HEK293T (cell line): ENCODE data around the gene OSBPL3.
"Not testable (repeated sequence)": the region's sequence is repeated elsewhere in the genome, so short reads cannot be mapped to it uniquely, and the experiment has no call there.

ENCODE experiments used
- CTCF ChIA-PET: fragments of 350-600 bp; formaldehyde crosslinking; extraction: SDS; loops from one replicate; lab custom pipeline; 2021; ENCODE audit warnings: antibody characterized with exemption, inconsistent platforms; lab: Yijun Ruan, JAX
- POLR2A ChIA-PET: fragments of 350-600 bp; formaldehyde crosslinking; extraction: SDS; loops from one replicate; lab custom pipeline; 2020; ENCODE audit warnings: antibody characterized with exemption, inconsistent platforms; lab: Yijun Ruan, JAX
- DNase-seq: peaks from one replicate; pipeline ENCODE4 v3.0.0; 2012; ENCODE audit warnings: mixed read lengths; ENCODE audit errors: extremely low spot score
- ARNT ChIP-seq: fragments of 450-650 bp; IDR thresholded peaks from 2 replicates; pipeline ENCODE4 v1.6.1; 2017; ENCODE audit warnings: mild to moderate bottlenecking
- BHLHE40 ChIP-seq: fragments of 450-650 bp; IDR thresholded peaks from 2 replicates; pipeline ENCODE4 v1.6.1; 2016; ENCODE audit warnings: mild to moderate bottlenecking, moderate library complexity, borderline replicate concordance
- CTBP1 ChIP-seq: fragments of 450-650 bp; IDR thresholded peaks from 2 replicates; pipeline ENCODE4 v1.6.1; 2016; ENCODE audit warnings: borderline replicate concordance
- ELF4 ChIP-seq: fragments of 450-650 bp; IDR thresholded peaks from 2 replicates; pipeline ENCODE4 v1.6.1; 2017; ENCODE audit warnings: antibody characterized with exemption
- FOXA1 ChIP-seq: fragments of 450-650 bp; IDR thresholded peaks from 2 replicates; pipeline ENCODE4 v1.6.1; 2016; ENCODE audit warnings: mild to moderate bottlenecking
- FOXK2 ChIP-seq: fragments of 450-650 bp; IDR thresholded peaks from 2 replicates; pipeline ENCODE4 v1.6.1; 2016; ENCODE audit warnings: mild to moderate bottlenecking
- FOXM1 ChIP-seq: fragments of 450-650 bp; IDR thresholded peaks from 2 replicates; pipeline ENCODE4 v1.6.1; 2017; ENCODE audit warnings: mild to moderate bottlenecking, borderline replicate concordance
- HDGF ChIP-seq: fragments of 450-650 bp; IDR thresholded peaks from 2 replicates; pipeline ENCODE4 v1.6.1; 2017; ENCODE audit warnings: antibody characterized with exemption, borderline replicate concordance
- L3MBTL2 ChIP-seq: fragments of 450-650 bp; conservative IDR thresholded peaks from 2 replicates; pipeline ENCODE4 v1.6.1; 2016; ENCODE audit warnings: mild to moderate bottlenecking
- LEF1 ChIP-seq: fragments of 450-650 bp; IDR thresholded peaks from 2 replicates; pipeline ENCODE4 v1.6.1; 2017; ENCODE audit warnings: mild to moderate bottlenecking, borderline replicate concordance
- NFRKB ChIP-seq: fragments of 450-650 bp; IDR thresholded peaks from 2 replicates; pipeline ENCODE4 v1.6.1; 2016; ENCODE audit warnings: mild to moderate bottlenecking, moderate library complexity
- SP1 ChIP-seq: fragments of 450-650 bp; IDR thresholded peaks from 2 replicates; pipeline ENCODE4 v1.6.1; 2017
- SUZ12 ChIP-seq: fragments of 450-650 bp; IDR thresholded peaks from 2 replicates; pipeline ENCODE4 v1.6.1; 2016; ENCODE audit warnings: mild to moderate bottlenecking
- TARDBP ChIP-seq: fragments of 450-650 bp; IDR thresholded peaks from 2 replicates; pipeline ENCODE4 v1.6.1; 2016
- ZNF384 ChIP-seq: fragments of 450-650 bp; IDR thresholded peaks from 2 replicates; pipeline ENCODE4 v1.6.1; 2016
- TF ChIP-seq, protein P1 (sequence below): fragments of 450-650 bp; IDR thresholded peaks from 2 replicates; pipeline ENCODE4 v1.6.1; 2016

OSBPL3 gene

DNA sequence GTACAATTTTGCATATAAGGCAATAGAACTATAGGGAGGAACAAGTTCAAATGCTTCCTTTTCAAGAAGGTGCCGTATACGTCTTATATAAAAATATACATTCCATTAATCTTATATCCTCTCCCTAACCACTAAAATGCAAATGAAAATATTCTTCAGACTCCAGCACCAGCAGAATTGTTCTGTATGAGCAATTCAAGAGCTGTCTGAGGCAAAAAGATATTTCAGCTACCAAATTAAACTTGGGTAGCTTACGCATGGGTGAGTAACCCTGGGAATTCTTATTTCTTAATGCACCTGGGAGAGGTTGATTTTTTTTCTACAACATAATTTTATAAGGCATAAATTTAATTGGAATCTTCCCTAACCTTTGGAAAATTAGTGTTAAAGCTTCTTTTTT, 180.5 kb downstream of the OSBPL3 start:
- TF ChIP-seq FOXK2 (no peak), FOXM1 (no peak), FOXA1 (no peak), TARDBP (no peak), ZNF384 (no peak), SUZ12 (no peak), ARNT (no peak), SP1 (no peak), L3MBTL2 (no peak), BHLHE40 (no peak), NFRKB (no peak), HDGF (no peak), CTBP1 (no peak), LEF1 (no peak), ELF4 (no peak)
- TF ChIP-seq, protein P1, sequence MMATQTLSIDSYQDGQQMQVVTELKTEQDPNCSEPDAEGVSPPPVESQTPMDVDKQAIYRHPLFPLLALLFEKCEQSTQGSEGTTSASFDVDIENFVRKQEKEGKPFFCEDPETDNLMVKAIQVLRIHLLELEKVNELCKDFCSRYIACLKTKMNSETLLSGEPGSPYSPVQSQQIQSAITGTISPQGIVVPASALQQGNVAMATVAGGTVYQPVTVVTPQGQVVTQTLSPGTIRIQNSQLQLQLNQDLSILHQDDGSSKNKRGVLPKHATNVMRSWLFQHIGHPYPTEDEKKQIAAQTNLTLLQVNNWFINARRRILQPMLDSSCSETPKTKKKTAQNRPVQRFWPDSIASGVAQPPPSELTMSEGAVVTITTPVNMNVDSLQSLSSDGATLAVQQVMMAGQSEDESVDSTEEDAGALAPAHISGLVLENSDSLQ, result no peak
- DNase-seq, result no peak
- CTCF ChIA-PET, result interaction anchor here (1.0 kb wide), 1 partner anchor 13 kb away, joined by 4 read pairs; no protein-coding TSS in a partner anchor
- POLR2A ChIA-PET, result interaction anchor here (1.5 kb wide), 1 partner anchor 326 kb away, joined by 5 read pairs; the partner anchor contains the start of gene CYCS

DNA sequence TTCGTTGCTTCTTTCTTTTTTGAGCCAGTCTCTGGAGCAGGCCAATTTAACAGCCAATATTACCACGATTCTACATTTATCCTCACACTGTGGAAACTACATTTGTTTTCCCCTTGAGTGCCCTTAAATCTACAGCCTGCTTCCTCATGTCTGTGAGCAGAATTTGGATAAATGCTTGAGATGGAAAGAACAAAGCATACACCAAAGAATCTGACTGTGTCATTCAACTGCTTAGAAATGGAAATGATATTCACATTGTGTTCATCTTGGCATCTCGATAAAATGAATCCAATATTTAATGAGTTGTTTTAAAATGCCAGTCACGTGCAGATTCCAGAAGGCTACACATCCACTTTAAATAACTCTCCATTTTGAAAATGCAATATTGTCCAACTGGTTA, 181.7 kb downstream of the OSBPL3 start:
- POLR2A ChIA-PET, result no interaction called here
- CTCF ChIA-PET, result no interaction called here
- TF ChIP-seq, protein P1, result no peak
- TF ChIP-seq ARNT, result no peak
- no peak for TF ChIP-seq BHLHE40
- TF ChIP-seq NFRKB, result no peak
- TF ChIP-seq SUZ12, result no peak
- no peak for TF ChIP-seq FOXK2
- no peak for TF ChIP-seq ZNF384
- no peak for DNase-seq

DNA sequence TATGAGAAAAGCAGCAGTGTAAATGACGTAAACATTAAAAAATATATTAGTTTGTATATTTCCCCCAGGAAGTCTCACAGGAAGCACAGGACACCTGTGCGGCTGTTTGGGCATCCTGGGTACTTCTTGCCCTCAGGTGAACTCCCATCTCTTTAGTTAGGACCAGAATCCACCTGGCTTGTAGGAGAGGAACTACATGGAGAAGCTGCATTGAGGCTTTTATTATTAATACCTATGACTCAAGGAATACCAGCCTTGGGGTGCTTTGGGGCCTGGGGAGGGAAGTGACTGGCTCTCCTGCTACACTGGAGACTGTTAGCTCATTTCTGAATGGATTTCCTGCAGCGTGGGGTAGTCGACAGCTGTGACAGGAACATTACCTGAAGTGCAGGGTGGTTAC, 182.7 kb downstream of the OSBPL3 start:
- no peak for DNase-seq
- POLR2A ChIA-PET, result no interaction called here
- CTCF ChIA-PET, result no interaction called here
- TF ChIP-seq HDGF, result no peak
- no peak for TF ChIP-seq ELF4
- TF ChIP-seq LEF1, result no peak
- no peak for TF ChIP-seq L3MBTL2
- TF ChIP-seq ZNF384, result no peak
- TF ChIP-seq SP1, result no peak
- TF ChIP-seq BHLHE40, result no peak
- TF ChIP-seq ARNT, result no peak
- TF ChIP-seq NFRKB, result no peak
- TF ChIP-seq FOXM1, result no peak
- TF ChIP-seq FOXK2, result no peak

DNA sequence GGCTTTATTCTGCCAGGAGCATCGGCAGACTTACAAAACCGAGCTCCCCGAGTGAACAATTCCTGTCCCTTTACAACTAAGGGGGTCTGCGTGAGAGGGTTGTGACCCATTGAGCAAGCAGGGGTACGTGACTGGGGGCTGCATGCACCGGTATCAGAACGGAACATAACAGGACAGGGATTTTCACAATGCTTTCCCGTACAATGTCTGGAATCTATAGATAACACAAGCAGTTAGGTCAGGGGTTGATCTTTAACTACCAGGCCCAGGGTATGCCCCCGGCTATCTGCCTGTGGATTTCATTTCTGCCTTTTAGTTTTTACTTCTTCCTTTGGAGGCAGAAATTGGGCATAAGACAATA, 184.6 kb downstream of the OSBPL3 start:
- CTCF ChIA-PET, result no interaction called here
- no peak for TF ChIP-seq L3MBTL2
- TF ChIP-seq ELF4, result no peak
- TF ChIP-seq ARNT, result no peak
- no peak for TF ChIP-seq SUZ12
- TF ChIP-seq FOXM1, result no peak
- no peak for TF ChIP-seq FOXA1
- no peak for TF ChIP-seq LEF1
- TF ChIP-seq, protein P1, result no peak
- TF ChIP-seq SP1, result no peak
- no peak for TF ChIP-seq NFRKB
- TF ChIP-seq HDGF, result no peak
- TF ChIP-seq CTBP1, result no peak
- TF ChIP-seq ZNF384, result no peak
- TF ChIP-seq TARDBP, result no peak
- no peak for DNase-seq
- POLR2A ChIA-PET, result no interaction called here

DNA sequence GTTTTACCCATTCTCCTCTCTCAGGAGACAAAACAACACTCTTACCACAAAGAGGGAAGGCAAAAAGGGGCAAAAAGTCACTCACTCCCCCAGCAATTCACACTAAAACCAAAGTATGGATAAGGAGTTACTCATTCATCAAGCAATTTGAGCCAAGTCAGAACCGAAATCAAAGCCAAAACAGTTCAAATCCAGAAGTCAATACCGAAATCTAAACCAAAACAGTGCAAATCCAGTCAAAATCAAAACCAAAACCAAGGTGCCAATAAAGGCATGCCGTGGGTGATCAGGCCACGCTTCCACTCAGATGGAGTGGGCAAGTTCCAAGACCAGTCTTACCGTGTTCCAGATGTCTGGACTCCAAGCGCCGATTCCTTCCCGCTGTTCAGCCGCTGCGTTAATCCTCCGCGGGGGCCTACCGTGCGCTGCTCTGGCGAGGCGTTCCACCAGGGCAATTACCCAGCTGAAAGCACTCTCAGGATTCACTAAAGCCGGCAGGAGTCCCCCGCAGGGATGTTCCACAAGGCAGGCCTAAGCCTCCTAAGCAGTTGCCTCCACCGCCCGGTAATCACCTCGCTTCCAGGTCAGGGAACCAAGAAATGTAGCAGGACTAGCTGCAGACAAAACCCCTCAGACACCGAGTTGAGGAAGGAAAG, 185.1 kb downstream of the OSBPL3 start:
- POLR2A ChIA-PET, CTCF ChIA-PET, DNase-seq: not testable (repeated sequence)

DNA sequence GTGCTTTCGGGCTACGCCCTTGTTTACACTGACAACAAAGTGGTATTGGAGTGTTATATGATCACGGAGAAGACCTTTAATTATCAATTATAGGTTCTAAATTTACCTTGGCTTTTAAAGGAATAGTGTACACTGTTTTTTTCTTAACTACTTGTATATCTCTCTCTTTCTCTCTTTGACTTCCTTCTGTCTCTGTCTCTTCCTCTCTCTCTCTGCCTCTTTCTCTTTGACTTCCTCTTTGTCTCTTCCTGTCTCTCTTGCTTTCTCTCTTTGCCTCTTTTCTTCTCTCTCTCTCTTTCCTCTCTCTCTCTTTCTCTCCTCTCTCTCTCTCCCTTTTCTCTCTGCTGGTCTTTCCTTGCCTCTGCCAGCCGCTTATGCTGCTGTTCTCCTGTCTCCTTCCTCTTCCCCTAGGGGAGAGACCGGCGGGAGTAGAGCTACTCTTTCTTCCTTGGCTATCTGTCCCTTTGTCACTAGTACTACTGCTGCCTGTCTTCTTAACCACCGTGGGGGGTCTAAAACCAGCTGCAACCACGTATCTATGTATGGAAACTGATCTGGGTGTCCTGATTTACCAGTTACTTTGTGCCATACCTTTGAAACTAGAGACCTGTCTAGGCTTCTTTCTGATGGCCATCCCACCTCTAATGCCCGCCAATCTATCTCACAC, 185.9 kb downstream of the OSBPL3 start:
- no peak for TF ChIP-seq TARDBP
- TF ChIP-seq, protein P1, result no peak
- no peak for TF ChIP-seq LEF1
- no peak for TF ChIP-seq SUZ12
- no peak for TF ChIP-seq FOXM1
- TF ChIP-seq BHLHE40, result no peak
- no peak for TF ChIP-seq ELF4
- no peak for TF ChIP-seq NFRKB
- no peak for TF ChIP-seq SP1
- no peak for TF ChIP-seq ARNT
- TF ChIP-seq L3MBTL2, result no peak
- no peak for TF ChIP-seq FOXK2
- no peak for TF ChIP-seq CTBP1
- DNase-seq, result no peak
- ChIA-PET CTCF (no interaction called here), POLR2A (no interaction called here)
